SK-N-SH treated with all-trans-retinoic acid at 6 μM for 48 hours (cell line): ENCODE data around the gene TACR2.

Experiments
- ATAC-seq: fragments of 200-7000 bp; cut with Tn5 transposase; 3 replicates; pipeline ENCODE4 v1.9.1; 2020; ENCODE audit warnings: mild to moderate bottlenecking, moderate library complexity
- ARNTL ChIP-seq: fragments of 450-650 bp; formaldehyde crosslinking; IDR thresholded peaks from 2 replicates; pipeline ENCODE4 v1.5.0; 2020; ENCODE audit warnings: low read depth, mild to moderate bottlenecking, moderate library complexity, borderline replicate concordance
- CSDC2 ChIP-seq: fragments of 250-450 bp; sonication (Bioruptor Pico); IDR thresholded peaks from 2 replicates; pipeline ENCODE4 v1.5.0; 2020; ENCODE audit warnings: mild to moderate bottlenecking, moderate library complexity
- ESRRG ChIP-seq: fragments of 250-450 bp; sonication (Bioruptor Pico); IDR thresholded peaks from 2 replicates; pipeline ENCODE4 v1.6.1; 2021; ENCODE audit warnings: mild to moderate bottlenecking
- GLIS3 ChIP-seq: fragments of 250-450 bp; sonication (Bioruptor Pico); IDR thresholded peaks from 2 replicates; pipeline ENCODE4 v1.5.0; 2020; ENCODE audit warnings: mild to moderate bottlenecking, moderate library complexity
- ISL1 ChIP-seq: fragments of 250-450 bp; sonication (Bioruptor Pico); IDR thresholded peaks from 2 replicates; pipeline ENCODE4 v2.1.2; 2022; ENCODE audit warnings: mild to moderate bottlenecking, moderate library complexity
- OSR1 ChIP-seq: fragments of 250-450 bp; sonication (Bioruptor Pico); IDR thresholded peaks from 2 replicates; pipeline ENCODE4 v1.8.0; 2022; ENCODE audit warnings: moderate library complexity, mild to moderate bottlenecking, inconsistent platforms
- PPARA ChIP-seq: fragments of 250-450 bp; sonication (Bioruptor Pico); IDR thresholded peaks from 2 replicates; pipeline ENCODE4 v1.5.0; 2020; ENCODE audit warnings: mild to moderate bottlenecking, borderline replicate concordance
- RARB ChIP-seq: fragments of 250-450 bp; sonication (Bioruptor Pico); IDR thresholded peaks from 2 replicates; pipeline ENCODE4 v1.8.0; 2021; ENCODE audit warnings: mild to moderate bottlenecking, moderate library complexity
- SNAI2 ChIP-seq: fragments of 250-450 bp; sonication (Bioruptor Pico); IDR thresholded peaks from 2 replicates; pipeline ENCODE4 v1.5.0; 2020; ENCODE audit warnings: mild to moderate bottlenecking, moderate library complexity
- TCF4 ChIP-seq: fragments of 250-450 bp; sonication (Bioruptor Pico); IDR thresholded peaks from 2 replicates; pipeline ENCODE4 v1.8.0; 2021; ENCODE audit warnings: mild to moderate bottlenecking, moderate library complexity, borderline replicate concordance
- TOX ChIP-seq: fragments of 250-450 bp; sonication (Bioruptor Pico); IDR thresholded peaks from 2 replicates; pipeline ENCODE4 v1.8.0; 2021; ENCODE audit warnings: mild to moderate bottlenecking, moderate library complexity, borderline replicate concordance
- ZFP3 ChIP-seq: fragments of 250-450 bp; sonication (Bioruptor Pico); IDR thresholded peaks from 2 replicates; pipeline ENCODE4 v1.5.0; 2020; ENCODE audit warnings: mild to moderate bottlenecking, moderate library complexity
- ZFP30 ChIP-seq: fragments of 450-650 bp; formaldehyde crosslinking; IDR thresholded peaks from 2 replicates; pipeline ENCODE4 v1.5.0; 2022; ENCODE audit warnings: mild to moderate bottlenecking, moderate library complexity
- ZNF565 ChIP-seq: fragments of 450-650 bp; formaldehyde crosslinking; conservative IDR thresholded peaks from 2 replicates; pipeline ENCODE4 v1.5.0; 2020; ENCODE audit warnings: low read depth, mild to moderate bottlenecking, moderate library complexity
- ZNF70 ChIP-seq: fragments of 450-650 bp; formaldehyde crosslinking; IDR thresholded peaks from 2 replicates; pipeline ENCODE4 v1.5.0; 2020; ENCODE audit warnings: mild to moderate bottlenecking, moderate library complexity
- ZNF8 ChIP-seq: fragments of 450-650 bp; formaldehyde crosslinking; IDR thresholded peaks from 2 replicates; pipeline ENCODE4 v1.5.0; 2020; ENCODE audit warnings: mild to moderate bottlenecking, moderate library complexity
- TF ChIP-seq, protein P1 (sequence below): fragments of 250-450 bp; sonication (Bioruptor Pico); IDR thresholded peaks from 2 replicates; pipeline ENCODE4 v1.8.0; 2021; ENCODE audit warnings: low read depth, mild to moderate bottlenecking, moderate library complexity, borderline replicate concordance
- TF ChIP-seq, protein P2 (sequence below): fragments of 250-450 bp; sonication (Bioruptor Pico); IDR thresholded peaks from 2 replicates; pipeline ENCODE4 v1.8.0; 2020; ENCODE audit warnings: mild to moderate bottlenecking, moderate library complexity, borderline replicate concordance
- TF ChIP-seq, protein P3 (sequence below): fragments of 250-450 bp; sonication (Bioruptor Pico); IDR thresholded peaks from 2 replicates; pipeline ENCODE4 v1.5.1; 2021; ENCODE audit warnings: mild to moderate bottlenecking, moderate library complexity
- TF ChIP-seq, protein P4 (sequence below): fragments of 250-450 bp; sonication (Bioruptor Pico); IDR thresholded peaks from 2 replicates; pipeline ENCODE4 v1.5.0; 2020; ENCODE audit warnings: mild to moderate bottlenecking, moderate library complexity

TACR2 gene

DNA sequence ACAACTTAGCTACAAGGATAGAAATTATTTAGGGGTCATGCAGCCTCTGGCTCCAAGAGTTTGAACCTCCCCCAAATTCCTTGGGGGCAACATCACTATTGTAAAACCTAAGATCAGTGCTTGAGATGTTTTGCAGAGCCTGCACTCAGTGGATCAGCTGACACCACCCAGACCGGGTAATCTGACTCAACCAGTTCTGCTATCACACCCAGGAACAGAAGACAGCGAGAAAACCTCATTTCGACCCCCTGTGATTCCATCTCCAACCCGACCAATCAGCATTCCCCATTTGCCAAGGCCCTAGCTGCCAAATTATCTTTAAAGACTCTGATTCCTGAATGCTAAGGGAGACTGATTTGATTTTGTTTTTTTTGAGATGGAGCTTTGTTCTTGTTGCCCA lies 5.2 kb downstream of the TACR2 start:
- TF ChIP-seq TOX (CRISPR knock-in tag) = no peak
- TF ChIP-seq ARNTL (CRISPR knock-in tag) = no peak
- no peak for TF ChIP-seq TCF4 (CRISPR knock-in tag)
- TF ChIP-seq GLIS3 = no peak
- TF ChIP-seq, protein P1, sequence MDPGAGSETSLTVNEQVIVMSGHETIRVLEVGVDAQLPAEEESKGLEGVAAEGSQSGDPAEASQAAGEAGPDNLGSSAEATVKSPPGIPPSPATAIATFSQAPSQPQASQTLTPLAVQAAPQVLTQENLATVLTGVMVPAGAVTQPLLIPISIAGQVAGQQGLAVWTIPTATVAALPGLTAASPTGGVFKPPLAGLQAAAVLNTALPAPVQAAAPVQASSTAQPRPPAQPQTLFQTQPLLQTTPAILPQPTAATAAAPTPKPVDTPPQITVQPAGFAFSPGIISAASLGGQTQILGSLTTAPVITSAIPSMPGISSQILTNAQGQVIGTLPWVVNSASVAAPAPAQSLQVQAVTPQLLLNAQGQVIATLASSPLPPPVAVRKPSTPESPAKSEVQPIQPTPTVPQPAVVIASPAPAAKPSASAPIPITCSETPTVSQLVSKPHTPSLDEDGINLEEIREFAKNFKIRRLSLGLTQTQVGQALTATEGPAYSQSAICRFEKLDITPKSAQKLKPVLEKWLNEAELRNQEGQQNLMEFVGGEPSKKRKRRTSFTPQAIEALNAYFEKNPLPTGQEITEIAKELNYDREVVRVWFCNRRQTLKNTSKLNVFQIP (CRISPR knock-in tag) = no peak
- no peak for TF ChIP-seq OSR1 (CRISPR knock-in tag)
- no peak for TF ChIP-seq ZNF70 (CRISPR knock-in tag)
- TF ChIP-seq, protein P2, sequence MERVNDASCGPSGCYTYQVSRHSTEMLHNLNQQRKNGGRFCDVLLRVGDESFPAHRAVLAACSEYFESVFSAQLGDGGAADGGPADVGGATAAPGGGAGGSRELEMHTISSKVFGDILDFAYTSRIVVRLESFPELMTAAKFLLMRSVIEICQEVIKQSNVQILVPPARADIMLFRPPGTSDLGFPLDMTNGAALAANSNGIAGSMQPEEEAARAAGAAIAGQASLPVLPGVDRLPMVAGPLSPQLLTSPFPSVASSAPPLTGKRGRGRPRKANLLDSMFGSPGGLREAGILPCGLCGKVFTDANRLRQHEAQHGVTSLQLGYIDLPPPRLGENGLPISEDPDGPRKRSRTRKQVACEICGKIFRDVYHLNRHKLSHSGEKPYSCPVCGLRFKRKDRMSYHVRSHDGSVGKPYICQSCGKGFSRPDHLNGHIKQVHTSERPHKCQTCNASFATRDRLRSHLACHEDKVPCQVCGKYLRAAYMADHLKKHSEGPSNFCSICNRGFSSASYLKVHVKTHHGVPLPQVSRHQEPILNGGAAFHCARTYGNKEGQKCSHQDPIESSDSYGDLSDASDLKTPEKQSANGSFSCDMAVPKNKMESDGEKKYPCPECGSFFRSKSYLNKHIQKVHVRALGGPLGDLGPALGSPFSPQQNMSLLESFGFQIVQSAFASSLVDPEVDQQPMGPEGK (CRISPR knock-in tag) = no peak
- TF ChIP-seq ESRRG = no peak
- TF ChIP-seq SNAI2 = no peak
- TF ChIP-seq RARB (CRISPR knock-in tag) = no peak
- TF ChIP-seq, protein P3, sequence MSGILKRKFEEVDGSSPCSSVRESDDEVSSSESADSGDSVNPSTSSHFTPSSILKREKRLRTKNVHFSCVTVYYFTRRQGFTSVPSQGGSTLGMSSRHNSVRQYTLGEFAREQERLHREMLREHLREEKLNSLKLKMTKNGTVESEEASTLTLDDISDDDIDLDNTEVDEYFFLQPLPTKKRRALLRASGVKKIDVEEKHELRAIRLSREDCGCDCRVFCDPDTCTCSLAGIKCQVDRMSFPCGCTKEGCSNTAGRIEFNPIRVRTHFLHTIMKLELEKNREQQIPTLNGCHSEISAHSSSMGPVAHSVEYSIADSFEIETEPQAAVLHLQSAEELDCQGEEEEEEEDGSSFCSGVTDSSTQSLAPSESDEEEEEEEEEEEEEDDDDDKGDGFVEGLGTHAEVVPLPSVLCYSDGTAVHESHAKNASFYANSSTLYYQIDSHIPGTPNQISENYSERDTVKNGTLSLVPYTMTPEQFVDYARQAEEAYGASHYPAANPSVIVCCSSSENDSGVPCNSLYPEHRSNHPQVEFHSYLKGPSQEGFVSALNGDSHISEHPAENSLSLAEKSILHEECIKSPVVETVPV (CRISPR knock-in tag) = no peak
- TF ChIP-seq, protein P4, sequence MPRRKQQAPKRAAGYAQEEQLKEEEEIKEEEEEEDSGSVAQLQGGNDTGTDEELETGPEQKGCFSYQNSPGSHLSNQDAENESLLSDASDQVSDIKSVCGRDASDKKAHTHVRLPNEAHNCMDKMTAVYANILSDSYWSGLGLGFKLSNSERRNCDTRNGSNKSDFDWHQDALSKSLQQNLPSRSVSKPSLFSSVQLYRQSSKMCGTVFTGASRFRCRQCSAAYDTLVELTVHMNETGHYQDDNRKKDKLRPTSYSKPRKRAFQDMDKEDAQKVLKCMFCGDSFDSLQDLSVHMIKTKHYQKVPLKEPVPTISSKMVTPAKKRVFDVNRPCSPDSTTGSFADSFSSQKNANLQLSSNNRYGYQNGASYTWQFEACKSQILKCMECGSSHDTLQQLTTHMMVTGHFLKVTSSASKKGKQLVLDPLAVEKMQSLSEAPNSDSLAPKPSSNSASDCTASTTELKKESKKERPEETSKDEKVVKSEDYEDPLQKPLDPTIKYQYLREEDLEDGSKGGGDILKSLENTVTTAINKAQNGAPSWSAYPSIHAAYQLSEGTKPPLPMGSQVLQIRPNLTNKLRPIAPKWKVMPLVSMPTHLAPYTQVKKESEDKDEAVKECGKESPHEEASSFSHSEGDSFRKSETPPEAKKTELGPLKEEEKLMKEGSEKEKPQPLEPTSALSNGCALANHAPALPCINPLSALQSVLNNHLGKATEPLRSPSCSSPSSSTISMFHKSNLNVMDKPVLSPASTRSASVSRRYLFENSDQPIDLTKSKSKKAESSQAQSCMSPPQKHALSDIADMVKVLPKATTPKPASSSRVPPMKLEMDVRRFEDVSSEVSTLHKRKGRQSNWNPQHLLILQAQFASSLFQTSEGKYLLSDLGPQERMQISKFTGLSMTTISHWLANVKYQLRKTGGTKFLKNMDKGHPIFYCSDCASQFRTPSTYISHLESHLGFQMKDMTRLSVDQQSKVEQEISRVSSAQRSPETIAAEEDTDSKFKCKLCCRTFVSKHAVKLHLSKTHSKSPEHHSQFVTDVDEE (CRISPR knock-in tag) = no peak
- no peak for TF ChIP-seq ISL1
- TF ChIP-seq ZNF8 (CRISPR knock-in tag) = no peak
- TF ChIP-seq ZFP30 (CRISPR knock-in tag) = no peak
- TF ChIP-seq ZNF565 (CRISPR knock-in tag) = no peak
- TF ChIP-seq PPARA (CRISPR knock-in tag) = no peak
- no peak for TF ChIP-seq ZFP3 (CRISPR knock-in tag)
- TF ChIP-seq CSDC2 (CRISPR knock-in tag) = no peak
- ATAC-seq = no peak

DNA sequence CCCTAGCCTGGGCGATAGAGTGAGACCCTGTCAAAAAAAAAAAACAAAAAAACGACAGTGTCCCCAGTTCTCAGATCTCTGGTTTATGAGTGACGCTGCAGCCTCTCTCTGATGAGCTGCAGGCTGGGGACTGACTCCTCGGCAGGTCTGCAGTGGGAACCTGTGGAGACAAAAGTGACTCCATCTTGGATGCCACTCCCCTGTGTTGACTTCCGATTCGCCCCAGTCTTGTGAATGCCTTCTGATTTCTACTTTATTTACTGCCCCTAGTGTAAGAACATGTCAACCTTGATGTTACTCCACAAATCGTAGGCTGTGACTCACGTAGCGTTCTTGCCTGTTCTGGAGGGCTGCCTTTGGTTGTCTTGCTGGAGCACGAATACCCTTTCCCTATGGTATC lies 6.2 kb downstream of the TACR2 start:
- TF ChIP-seq ZNF565 (CRISPR knock-in tag) (no peak), RARB (CRISPR knock-in tag) (no peak), SNAI2 (no peak), ISL1 (no peak), ZFP3 (CRISPR knock-in tag) (no peak), PPARA (CRISPR knock-in tag) (no peak), CSDC2 (CRISPR knock-in tag) (no peak)
- no peak for ATAC-seq

DNA sequence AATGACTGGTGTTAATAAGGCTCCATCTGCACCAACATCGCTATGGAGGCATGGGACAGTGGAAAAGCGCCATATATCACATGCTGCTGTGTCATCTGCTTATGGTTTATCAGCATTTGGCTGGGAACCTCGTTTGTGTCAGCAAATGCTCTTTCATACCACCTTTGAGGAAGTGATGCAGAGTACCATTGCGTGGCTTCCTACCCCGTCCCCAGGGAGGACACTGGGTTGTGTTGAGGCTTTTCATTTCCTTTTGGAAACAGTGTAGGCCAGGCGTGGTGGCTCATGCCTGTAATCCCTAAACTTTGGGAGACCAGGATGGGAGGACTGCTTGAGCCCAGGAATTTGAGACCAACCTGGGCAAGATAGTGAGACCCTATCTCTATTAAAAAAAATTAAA lies 6.8 kb downstream of the TACR2 start:
- TF ChIP-seq, protein P2 (CRISPR knock-in tag) = no peak
- TF ChIP-seq ZNF70 (CRISPR knock-in tag) = no peak
- TF ChIP-seq, protein P1 (CRISPR knock-in tag) = no peak
- no peak for TF ChIP-seq ZNF565 (CRISPR knock-in tag)
- TF ChIP-seq ZNF8 (CRISPR knock-in tag) = no peak
- TF ChIP-seq ZFP30 (CRISPR knock-in tag) = no peak
- TF ChIP-seq TCF4 (CRISPR knock-in tag) = no peak
- TF ChIP-seq, protein P3 (CRISPR knock-in tag) = no peak
- TF ChIP-seq RARB (CRISPR knock-in tag) = no peak
- TF ChIP-seq PPARA (CRISPR knock-in tag) = no peak
- no peak for TF ChIP-seq ZFP3 (CRISPR knock-in tag)
- no peak for TF ChIP-seq SNAI2
- TF ChIP-seq OSR1 (CRISPR knock-in tag) = no peak
- TF ChIP-seq ARNTL (CRISPR knock-in tag) = no peak
- TF ChIP-seq ESRRG = no peak
- TF ChIP-seq ISL1 = no peak
- no peak for ATAC-seq
